ENCODE measurements around the gene FREY1.

Gene FREY1

DNA sequence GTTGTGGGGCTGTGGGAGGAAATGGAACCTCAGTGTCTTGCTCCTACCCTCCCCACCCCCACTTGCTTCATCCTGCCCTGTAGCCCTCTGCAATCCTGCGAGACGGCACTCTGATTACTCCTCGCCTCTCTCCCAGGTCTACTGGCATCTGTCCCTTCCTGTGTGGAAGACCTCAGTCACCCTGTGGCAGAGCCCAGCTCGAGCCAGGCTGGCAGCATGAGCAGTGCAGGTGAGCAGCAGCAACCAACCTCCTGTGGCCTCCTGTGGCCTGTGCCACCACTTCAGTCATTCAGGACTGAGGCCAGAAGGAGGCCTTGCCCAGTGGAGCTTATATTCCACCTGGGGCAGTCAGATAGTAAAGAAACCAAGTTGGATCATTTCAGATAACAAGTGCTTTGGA lies 36.4 kb downstream of the FREY1 start:
- no peak for DNase-seq (ENCODE audit: low spot score)

DNA sequence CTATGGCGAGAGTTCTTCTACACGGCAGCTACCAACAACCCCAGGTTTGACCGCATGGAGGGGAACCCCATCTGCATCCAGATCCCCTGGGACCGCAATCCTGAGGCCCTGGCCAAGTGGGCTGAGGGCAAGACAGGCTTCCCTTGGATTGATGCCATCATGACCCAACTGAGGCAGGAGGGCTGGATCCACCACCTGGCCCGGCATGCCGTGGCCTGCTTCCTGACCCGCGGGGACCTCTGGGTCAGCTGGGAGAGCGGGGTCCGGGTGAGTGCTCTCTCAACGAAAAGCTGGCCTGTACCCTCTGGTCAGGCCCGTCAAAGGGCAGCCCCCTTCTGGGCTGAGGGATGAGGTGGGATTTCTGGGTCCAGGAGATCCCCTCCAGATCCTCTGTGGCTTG lies 37.5 kb downstream of the FREY1 start:
- no peak for DNase-seq (ENCODE audit: low spot score)

DNA sequence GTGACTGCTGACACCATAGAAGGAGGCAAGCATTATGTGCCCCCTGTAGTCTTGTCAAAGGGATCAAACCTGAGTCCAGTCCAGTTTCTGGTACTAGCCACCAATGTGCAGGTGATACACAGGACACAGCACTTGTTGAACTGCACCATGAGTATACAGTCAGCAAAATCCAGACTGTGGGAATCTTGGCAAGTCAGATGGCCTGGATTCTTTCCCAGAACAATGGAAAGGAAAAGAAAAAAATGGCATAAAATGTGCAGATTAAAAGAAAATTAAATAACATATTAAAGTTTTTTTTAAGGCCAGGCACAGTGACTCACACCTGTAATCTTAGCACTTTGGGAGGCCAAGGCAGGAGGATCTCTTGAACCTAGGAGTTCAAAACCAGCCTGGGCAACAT lies 43.0 kb downstream of the FREY1 start:
- no peak for DNase-seq (ENCODE audit: low spot score)

DNA sequence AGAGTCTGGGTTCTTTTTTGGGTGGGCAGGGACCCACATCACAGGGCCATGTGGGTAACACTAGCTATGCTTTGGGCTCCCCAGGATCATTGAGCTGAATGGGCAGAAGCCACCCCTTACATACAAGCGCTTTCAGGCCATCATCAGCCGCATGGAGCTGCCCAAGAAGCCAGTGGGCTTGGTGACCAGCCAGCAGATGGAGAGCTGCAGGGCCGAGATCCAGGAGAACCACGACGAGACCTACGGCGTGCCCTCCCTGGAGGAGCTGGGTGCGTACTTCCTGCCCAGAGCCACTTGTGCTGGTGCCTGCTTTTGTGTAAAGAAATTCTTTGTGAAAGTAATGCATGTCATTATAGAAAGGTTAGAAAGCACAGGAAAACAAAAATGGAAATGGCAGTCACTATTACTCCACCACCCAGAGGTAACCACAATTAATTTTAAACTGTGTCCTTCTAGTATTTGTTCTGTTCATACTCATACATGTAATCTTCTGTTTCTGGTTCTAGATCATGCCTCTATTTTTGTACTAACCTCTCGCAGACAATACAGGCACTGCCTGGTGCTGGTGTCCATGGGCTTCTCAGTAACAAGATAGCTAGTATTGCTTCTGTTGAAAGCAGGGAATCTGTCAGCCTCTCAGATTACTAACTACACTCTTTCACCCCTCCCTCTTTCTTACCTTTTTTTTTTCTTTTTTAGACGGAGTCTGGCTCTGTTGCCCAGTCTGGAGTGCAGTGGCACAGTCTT lies 46.1 kb downstream of the FREY1 start:
- no peak for DNase-seq (ENCODE audit: low spot score)

DNA sequence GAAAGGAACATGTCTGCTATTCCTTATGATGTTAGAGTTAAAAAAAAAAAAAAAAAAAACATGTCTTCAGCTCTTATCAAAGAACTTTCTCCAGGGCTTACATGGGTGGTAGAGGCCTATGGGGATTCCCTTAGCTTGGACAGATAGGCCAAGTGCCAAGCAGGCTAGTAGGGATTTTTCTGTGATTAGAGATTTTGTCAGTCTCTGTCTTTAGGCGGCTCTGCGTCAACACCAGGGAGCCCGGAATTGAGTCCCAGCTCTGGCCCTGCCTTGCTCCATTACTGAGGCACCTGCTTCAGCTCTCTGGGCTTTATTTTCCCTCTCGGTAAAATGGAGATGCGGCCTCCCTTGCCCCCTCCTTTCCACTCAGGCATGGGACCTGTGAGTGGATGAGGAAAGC lies 46.7 kb downstream of the FREY1 start:
- no peak for DNase-seq (ENCODE audit: low spot score)

DNA sequence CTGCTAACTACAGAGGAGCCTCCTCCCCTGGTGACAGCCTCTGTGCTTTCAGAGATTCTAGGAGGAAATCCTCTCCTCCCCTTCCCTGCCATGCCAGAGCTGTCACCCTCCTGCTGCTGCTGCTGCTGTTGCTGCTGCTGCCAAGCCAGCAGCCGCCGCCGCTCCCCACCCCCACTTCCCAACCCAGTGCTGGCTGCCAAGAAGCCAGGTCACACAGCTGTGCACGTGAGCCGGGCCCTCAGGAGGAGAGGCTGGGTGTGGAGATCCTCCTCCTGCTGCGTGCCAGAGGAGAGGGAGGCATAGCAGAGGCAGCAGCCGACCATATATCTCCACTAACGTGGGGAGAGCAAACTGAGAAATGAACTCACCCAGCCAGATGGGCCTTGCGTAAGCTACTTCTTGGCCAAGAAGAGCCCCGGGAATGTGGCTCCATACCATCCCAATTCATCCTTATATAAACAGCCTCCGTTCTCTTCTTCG lies 47.4 kb downstream of the FREY1 start:
- no peak for DNase-seq (ENCODE audit: low spot score)

DNA sequence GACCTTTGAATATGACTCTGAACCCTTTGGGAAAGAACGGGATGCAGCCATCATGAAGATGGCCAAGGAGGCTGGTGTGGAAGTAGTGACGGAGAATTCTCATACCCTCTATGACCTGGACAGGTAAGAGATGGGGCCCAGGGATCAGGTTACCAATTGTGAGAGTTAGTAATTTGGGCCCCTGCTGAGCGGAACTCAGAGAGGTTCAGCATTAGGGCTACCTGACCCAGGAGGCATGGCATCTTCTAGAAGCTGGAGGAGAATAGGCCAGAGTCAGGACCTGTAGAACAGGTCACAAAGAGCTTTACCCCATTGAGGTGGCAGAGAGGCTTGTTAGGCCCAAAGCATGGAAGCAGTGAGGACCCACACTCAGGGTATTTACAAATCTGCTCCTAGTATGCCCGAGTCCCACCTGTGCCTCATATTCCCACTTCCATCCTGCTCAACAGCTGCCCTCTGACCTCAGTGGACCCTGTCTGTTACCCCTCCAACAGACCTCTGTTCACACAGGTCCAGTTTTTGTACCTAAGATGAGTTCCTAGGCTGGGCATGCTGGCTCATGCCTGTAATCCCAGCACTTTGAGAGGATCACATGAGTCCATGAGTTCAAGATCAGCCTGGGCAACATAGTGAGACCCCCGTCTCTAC lies 48.2 kb downstream of the FREY1 start:
- DNase-seq (ENCODE audit: low spot score): no peak

DNA sequence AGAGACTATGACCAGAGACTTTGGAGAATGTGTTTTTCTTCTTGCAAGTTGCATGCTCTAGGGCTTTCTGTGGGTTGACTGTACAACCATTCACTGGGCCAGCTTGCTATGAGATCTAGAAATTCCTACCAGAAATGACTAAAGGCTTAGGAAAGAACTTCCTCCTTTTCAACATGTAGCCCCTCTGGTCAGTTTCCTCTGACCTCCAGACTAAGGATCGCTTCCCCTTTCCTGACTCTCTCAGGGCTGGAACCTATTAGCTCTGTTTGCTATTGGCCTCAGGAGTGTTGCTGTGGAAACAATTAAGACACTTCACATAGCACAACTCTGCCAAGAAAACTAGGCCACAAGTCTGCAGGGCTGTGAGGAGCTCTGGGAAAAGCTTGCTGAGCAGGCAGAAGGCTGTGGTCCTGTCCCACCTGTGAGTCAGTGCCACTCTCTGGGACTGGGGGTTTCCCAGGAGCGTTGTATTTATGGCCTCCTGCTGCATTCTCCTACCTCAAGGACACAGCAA lies 49.1 kb downstream of the FREY1 start:
- DNase-seq (ENCODE audit: low spot score): no peak
